HG02759 (cell line): ENCODE data around the gene ME3.

Experiments used
- ATAC-seq: cut with Tn5 transposase; IDR thresholded peaks from one replicate; pipeline ENCODE4 v1.9.1; 2021; ENCODE audit warnings: mild to moderate bottlenecking, moderate library complexity; ENCODE audit not compliant: unreplicated experiment

ME3 gene

GRCh38 chr11:86519064-86519911 is 153.1 kb downstream of the ME3 start:
- ATAC-seq: no peak

- ATAC-seq: no peak
Observed at GRCh38 chr11:86518211-86518610, 154.2 kb downstream of the ME3 start.

- no peak for ATAC-seq
Observed at GRCh38 chr11:86517557-86517956, 154.9 kb downstream of the ME3 start.

- ATAC-seq: no peak
Observed at GRCh38 chr11:86515297-86516094, 156.9 kb downstream of the ME3 start.

- peak; percentile 31 for ATAC-seq
Observed at GRCh38 chr11:86514453-86514852, 158.0 kb downstream of the ME3 start.

GRCh38 chr11:86513746-86514373 is 158.6 kb downstream of the ME3 start:
- no peak for ATAC-seq

- no peak for ATAC-seq
Observed at GRCh38 chr11:86513138-86513537, 159.3 kb downstream of the ME3 start.

GRCh38 chr11:86511086-86511551 is 161.3 kb downstream of the ME3 start:
- ATAC-seq: peak; percentile 82

- no peak for ATAC-seq
Observed at GRCh38 chr11:86510674-86511073, 161.7 kb downstream of the ME3 start.

GRCh38 chr11:86510097-86510496 is 162.3 kb downstream of the ME3 start:
- no peak for ATAC-seq

- ATAC-seq: no peak
Observed at GRCh38 chr11:86509588-86509974, 162.8 kb downstream of the ME3 start.

- ATAC-seq: no peak
Observed at GRCh38 chr11:86508604-86509587, 163.5 kb downstream of the ME3 start.

GRCh38 chr11:86507249-86507845 is 165.1 kb downstream of the ME3 start:
- ATAC-seq: no peak

- ATAC-seq: no peak
Observed at GRCh38 chr11:86506235-86506634, 166.2 kb downstream of the ME3 start.

GRCh38 chr11:86503131-86503530 is 169.3 kb downstream of the ME3 start:
- ATAC-seq: no peak

- ATAC-seq: no peak
Observed at GRCh38 chr11:86502137-86502642, 170.2 kb downstream of the ME3 start.

- no peak for ATAC-seq
Observed at GRCh38 chr11:86500500-86501140, 171.8 kb downstream of the ME3 start.

- no peak for ATAC-seq
Observed at GRCh38 chr11:86499723-86500129, 172.7 kb downstream of the ME3 start.

- ATAC-seq: no peak
Observed at GRCh38 chr11:86497836-86498235, 174.6 kb downstream of the ME3 start.
